Glomerular visceral epithelial cell (primary cell): Measurements from ENCODE around the gene C1D.
A peak's percentile ranks its signal among the peaks of the same experiment; 100 is the strongest.
"Not testable (repeated sequence)": the region's sequence is repeated elsewhere in the genome, so short reads cannot be mapped to it uniquely, and the experiment has no call there.

ENCODE experiments used
- DNase-seq: peaks from one replicate; pipeline ENCODE4 v3.0.0-alpha.2; 2016; ENCODE audit errors: extremely low spot score

C1D gene

DNA sequence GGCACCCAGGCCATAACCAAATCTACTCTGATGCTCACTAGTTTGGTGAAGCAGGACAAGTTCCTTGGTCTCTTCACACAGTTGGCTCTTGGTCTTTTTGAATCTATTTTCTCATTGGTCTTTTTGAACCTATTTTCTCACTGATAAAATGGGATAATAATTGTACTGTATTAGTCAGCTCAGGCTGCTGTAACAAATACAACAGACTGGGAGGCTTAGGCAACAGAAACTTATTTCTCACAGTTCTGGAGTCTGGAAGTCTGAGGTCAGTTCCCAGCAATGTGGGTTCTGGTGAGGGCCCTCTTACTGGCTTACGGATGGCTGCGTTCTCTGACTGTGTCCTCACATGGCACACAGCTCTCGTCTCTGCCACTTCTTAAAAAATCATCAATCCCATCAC, 63.5 kb downstream of the C1D start:
- no peak for DNase-seq

DNA sequence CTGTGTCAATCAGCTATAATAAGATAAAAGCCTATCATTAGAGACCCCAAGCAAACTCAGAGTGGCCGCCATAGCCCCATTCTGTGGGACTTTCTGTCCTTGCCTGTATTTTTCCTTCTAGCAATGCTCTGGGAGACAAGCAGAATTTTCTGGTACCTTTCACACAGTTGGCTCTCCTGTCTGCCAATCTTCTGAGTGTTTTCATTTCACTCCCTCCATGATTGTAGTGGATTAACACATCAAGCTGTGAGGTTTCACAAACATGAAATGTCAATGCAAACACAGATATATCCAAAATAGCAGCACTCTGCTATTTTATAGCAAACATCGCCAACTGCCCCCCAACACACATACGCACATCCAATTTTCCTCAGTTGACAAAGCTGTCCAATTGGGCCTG, 64.9 kb downstream of the C1D start:
- DNase-seq = no peak

DNA sequence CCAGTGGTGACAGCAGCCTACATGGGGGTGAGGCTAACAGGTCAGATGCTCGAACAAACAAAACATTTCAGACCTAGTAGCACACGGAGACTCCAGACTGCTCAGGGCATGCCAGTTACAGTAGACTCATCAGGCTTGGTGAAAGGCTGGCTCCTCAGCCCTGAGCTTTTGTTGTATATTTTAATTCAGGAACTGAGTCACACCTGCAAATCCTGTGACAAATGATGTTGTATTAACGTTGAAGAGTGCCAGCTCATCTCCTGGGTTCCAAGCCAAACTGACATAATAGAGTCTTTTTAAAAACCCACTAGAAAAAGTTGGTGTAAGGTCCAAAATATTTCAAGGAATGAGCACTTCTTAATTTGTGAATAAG, 65.3 kb downstream of the C1D start:
- DNase-seq = peak; percentile 31

DNA sequence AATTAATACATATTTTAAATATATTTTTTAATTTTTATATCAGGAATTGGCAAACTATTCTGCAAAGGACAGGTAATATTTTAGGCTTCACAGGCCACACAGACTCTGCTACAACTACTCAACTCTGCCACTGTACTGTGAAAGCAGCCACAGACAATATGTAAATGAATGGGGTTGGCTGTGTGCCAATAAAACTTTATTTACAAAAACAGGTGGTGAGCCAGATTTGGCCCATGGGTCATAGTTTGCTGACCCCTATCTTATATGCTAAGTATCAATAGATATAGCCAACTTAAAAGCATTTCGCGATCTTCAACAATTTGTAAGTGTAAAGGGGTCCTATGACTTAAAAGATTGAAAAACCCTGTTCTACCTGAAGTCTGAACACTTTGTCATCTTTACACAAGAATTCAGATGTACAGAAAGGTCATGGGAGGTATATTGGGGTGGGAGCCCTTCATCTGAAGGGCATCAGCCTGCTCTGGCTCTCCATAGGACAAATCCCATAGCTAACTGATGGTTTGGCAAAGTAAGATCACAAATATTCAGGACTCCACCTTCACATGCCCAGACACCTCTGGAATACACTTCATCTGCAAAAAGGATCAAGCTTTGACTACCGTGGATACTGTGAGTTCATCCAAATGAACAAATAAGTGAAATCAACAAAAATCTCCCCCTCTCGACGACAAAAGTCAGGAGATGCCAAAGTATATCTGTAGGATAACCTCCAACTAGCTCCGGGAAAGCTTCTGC, 65.9 kb downstream of the C1D start:
- no peak for DNase-seq

DNA sequence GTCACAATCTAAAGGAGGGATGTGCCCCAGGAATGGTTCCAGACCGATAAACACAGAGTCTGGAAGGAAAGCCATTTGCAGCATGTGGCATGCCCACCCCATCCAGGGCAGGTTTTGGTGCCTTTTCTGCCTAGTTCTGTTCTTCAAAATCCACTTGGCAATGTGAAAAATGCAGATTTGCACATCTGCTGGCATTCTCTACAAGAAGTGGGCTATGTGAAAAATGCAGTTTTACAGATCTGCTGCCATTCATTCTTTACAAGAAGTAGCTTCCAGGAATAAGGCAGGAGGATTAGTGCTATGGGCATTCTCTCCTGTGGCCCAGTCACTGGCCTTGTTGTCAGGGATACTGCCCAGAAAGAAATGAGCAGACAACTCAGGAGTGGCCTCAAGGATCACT, 68.1 kb downstream of the C1D start:
- no peak for DNase-seq

DNA sequence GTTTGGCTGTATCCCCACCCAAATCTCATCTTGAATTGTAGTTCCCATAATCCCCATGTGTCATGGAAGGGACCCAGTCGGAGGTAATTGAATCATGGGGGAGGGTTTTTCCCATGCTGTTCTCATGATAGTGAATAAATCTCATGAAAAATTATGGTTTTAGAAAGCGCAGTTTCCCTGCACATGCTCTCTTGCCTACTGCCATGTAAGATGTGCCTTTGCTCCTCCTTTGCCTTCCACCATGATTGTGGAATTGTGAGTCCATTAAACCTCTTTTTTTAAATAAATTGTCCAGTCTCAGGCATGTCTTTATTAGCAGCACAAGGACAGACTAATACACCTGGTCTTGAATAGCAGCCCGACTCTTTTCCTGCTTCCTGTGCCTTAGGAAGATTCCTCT, 68.7 kb downstream of the C1D start:
- not testable (repeated sequence) for DNase-seq

DNA sequence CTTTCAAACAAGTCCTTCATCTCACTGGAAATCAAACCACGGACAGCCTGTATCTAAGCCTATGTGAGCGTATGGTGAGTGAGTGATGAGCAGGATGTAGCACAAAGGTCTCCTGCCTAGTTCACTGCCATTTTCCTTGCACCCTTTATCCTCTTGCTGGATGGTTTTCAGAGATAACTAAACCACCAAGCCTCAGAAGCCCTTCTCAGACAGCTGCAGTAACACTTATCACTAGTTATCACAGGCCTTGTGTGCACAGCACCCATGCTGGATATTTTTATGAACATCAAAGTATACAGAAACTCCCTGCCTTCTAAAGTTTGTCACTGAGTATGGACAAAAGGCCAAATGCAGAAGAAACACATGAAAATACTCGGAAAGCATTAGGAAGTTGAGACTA, 69.5 kb downstream of the C1D start:
- DNase-seq = no peak

DNA sequence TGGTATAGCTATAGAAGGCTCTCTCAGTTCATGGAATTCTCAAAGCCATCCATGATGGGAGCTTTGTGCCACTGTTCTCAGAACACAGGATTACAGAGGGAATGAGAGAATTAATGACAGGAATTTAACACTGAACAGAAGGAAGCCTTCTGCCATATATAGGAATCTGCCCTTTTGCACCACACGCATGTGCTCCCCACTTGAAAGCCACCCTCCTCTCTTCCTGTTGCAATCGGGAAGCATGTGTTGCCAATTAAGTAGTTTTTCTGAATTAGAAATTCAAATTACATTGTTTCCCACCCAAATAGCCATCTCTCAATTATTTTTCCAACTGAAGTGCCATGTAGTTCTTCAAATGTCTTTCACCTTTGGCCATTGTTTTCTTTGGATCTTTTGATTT, 71.3 kb downstream of the C1D start:
- no peak for DNase-seq
